ENCODE data around the gene TYROBP. TPM values are rescaled to one million over a fixed set of nuclear protein-coding genes. Genes with fewer than 3 reads are reported as not detected.

The TYROBP gene
- total and polyA plus RNA-seq, 2 of the 8 experiments (the other 6 are each of a cell fraction or from before 2014, with no cell fraction given), result 0.18 TPM; not detected in 1

GRCh38 chr19:35940839-35941238 lies 32.7 kb upstream of the TYROBP start (continued):
- no peak for TF ChIP-seq CHD7 (IDR thresholded peaks at IDR 0.05; ENCODE audit: insufficient replicate concordance, low read length)

Data from H1 (cell line).